GM18507 (cell line): Measurements from ENCODE around the gene MXRA7.
"Not testable (repeated sequence)": the region's sequence is repeated elsewhere in the genome, so short reads cannot be mapped to it uniquely, and the experiment has no call there.

Source experiments
- DNase-seq: peaks from one replicate; pipeline ENCODE4 v3.0.0; 2011; ENCODE audit warnings: low read depth; ENCODE audit not compliant: insufficient read length; ENCODE audit errors: extremely low spot score
- FAIRE-seq: peaks from 2 replicates; lab custom pipeline; 2011; peaks lifted over from hg19 to GRCh38; lab: Jason Lieb, UNC

MXRA7 gene

GRCh38 chr17:76720211-76720610, 9.4 kb upstream of the MXRA7 start:
- DNase-seq (no peak), FAIRE-seq (no peak)

DNA sequence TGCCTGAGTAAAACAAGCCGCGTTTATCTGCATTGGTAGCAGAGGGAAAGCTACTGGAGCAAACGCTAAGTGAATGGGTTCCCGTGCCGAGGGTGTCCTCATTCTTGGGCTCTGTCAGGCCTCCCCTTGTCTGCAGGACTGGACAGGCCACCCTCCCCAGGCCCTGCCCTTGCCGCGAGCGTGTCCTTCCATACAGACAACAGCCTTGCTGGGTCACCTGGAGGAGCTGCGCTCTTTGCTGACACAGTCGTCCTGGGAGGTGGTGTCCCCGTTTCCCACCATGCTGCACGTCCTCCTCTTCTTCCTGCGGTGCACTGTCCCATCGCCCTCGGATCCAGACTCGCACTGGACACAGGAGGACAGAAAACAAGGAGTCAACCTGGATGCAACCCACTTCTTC, 7.8 kb upstream of the MXRA7 start:
- FAIRE-seq, result no peak
- DNase-seq, result no peak

DNA sequence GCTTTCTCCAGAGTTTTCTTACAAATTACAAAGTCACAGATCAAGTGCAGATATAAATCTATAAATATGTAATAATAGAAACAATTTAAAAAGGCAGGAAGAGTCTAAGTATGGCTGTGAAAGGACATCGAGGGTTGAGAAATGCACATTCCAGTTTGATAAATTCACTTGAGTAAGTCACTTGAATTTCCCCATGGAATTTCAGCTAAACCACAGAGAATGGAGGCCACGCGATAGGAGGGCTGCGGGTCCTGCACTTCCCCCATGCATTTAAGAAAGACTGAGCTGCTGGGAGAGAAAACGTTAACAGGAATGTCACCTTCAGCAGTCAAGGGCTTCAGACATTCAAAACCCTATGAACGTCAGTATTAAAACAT, 6.1 kb upstream of the MXRA7 start:
- FAIRE-seq, result no peak
- DNase-seq, result no peak

DNA sequence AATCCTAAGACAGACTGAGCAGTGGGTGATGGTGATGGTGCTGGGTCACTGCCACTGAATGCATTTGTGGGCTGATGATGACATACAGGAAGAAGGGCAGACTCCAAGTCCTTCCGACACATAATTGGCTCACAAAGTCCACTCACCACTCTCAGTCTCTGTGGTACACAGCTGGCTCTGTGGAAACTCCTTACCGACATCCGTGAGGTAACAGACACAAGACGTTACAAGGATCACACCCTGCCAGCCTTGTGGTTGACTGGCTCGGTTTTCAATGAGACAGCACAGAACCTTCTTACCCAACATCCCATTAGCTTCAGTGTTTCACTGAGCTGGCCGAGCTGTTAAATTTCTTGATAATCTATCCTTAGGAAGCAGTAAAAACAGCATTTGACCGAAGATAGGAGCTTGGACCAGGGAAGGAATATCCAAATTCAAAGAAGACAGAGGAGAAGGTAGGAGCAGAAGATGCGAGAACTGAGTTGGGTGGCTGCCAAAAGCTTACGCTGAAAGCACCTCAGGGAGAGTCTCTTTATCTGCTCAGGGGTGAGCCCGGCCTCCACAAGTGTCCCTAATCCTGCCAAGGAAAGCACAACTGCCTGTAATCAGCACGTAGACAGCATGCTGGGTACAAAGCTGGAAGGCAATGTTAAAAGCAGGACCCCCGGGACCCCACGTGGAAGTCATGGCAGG, 5.5 kb upstream of the MXRA7 start:
- FAIRE-seq (no peak), DNase-seq (no peak)

GRCh38 chr17:76715496-76715830, 4.7 kb upstream of the MXRA7 start:
- DNase-seq (no peak), FAIRE-seq (no peak)

GRCh38 chr17:76714822-76715495, 4.2 kb upstream of the MXRA7 start:
- DNase-seq (no peak), FAIRE-seq (peak; percentile 69)

DNA sequence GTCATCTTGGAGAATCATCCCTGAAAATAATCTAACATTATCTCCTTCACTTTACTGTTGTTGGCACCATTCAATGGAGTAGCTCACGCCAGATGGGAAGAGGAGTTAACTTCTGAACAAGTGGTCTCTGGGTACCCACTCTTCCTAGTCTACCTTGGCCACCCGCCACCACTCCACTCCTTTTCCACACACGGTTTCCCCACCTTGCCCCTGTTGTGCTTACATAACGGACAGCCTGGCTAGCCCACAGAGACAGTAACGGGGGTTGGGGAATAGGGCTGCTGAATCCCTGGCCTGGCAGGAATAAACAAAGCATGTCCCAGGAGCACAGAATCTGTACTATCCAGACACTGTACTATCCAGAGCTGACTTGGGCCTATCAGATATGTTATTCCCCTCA, 3.6 kb upstream of the MXRA7 start:
- no peak for FAIRE-seq
- no peak for DNase-seq

- FAIRE-seq, result no peak
- DNase-seq, result no peak
Observed at GRCh38 chr17:76713765-76714164, 3.0 kb upstream of the MXRA7 start.

GRCh38 chr17:76712321-76712720, 1.6 kb upstream of the MXRA7 start:
- FAIRE-seq, DNase-seq: not testable (repeated sequence)

DNA sequence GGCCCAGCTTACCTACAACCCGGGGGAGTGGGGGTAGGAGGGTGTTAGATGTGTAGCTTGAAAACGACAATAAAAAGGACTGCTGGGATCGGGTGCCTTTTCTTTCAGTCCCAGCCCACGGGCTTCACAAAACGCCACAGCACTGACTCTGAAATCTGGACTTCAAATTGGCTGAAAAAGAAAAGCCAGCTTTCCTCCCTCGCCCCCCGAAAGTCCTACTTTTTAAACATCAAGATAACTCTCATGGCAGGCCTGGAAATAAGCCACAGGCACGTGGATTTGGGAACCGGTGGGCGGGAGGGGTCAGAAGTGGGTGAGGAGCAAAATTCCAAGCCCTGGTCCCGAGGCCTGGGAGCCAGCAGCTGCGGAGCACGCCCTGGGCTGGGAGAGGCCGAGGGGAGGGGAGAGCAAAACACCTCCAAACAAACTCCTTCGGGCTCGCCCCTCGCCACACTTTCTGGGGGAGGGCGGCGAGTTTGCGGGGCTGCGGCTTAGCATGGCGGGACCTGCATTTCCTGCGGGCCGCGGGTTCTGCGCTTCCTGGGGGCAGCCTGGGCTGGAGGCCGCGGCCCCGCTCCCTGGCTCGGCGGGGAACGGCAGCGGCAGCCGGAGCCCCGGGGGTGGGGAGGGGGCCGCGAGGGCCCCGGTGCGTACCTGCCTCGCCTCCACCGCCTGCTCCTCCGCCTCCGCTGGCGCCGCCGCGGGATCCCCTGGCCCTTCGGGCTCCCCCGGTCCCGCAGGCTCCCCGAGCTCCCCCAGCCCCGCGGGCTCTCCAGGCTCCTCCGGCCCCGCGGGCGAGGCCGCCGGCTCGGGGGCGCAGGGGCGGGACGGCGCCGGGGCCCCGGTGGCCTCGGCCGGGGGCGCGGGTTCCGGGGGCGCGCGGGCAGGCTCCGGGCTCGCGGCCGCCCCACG, 558 bp downstream of the MXRA7 start:
- DNase-seq, FAIRE-seq: not testable (repeated sequence)

DNA sequence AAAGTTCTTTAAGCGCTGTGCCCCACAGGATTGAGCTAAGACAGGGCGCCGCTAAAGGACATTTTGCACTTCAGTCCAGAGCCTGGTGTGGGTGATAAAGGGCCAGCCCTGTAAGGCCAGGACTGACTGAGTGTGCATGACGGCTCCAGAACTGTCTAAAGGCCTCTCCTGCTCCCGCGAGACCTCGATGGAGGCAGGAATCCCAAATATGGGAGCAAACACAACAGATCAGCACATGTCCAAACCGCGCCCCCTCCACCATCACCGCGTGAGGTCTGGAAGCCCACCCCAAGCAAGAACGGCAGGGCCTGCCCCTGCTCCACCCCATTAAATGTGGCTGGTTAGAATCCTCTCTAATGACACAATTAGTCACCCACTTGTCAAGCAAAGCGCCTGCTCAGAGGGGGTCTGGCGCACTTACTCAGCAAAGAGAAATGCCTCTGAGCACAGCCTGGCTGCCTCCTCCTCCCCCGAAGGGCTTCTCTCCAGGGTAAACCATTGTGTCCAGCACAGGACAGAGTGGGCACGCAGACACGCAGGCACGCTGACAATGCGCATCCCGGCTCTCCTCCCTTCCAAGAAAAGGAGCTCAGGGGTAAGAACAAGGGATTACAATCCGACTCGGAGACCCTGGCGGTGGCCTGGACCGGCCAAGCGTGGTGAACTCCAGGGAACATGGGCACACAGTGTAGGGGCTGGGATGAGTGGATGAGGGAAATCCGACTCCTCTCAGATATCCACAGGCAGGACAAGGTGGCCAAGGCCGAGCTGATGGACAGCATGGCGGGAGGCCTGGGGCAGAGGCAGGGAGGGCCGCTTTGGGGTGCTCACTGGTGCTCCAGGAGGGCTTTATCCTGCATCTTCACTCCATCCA, 1.5 kb downstream of the MXRA7 start:
- no peak for FAIRE-seq

DNA sequence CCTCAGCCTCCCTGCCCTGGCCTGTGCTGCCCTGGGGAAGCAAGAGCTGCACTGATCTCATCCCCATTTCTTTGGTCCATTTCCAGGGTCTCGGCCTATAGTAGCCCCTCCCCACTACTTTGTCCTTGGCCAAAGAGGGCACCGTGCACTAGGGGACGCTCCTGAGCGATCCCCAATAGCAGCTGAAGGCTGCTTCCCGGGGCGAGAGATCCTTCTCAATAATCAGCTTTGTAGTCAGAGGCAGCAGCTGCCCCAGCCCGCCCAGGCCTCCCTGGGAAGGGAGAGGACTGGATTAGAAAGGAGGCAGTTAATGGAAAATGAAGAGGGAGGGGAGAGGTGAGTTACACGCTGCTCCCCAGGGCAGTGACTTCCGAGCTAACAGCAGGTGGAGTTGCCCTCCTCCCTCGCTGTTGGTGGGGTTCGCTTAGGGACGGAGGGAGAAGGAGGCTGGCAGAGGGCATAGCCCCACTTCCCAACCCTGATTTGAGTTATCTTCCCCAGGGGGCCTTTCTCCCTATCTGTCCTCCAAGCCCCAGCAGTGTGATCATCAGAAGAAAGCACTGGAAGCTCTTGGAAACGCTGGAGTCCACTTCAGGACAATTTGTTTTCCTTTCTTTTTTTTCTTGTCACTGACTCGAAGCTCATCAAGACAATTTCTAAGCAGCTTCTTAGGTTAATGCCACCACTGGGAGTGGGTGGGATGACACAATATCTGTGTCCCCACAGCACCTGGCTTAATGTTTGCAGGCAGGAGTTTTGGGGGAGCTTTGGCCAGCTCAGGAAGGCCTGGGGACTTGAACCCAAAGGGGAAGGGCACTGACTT, 2.6 kb downstream of the MXRA7 start:
- FAIRE-seq, result no peak

More for the DNA sequence above, 1.5 kb downstream of the MXRA7 start:
- no peak for DNase-seq

DNA sequence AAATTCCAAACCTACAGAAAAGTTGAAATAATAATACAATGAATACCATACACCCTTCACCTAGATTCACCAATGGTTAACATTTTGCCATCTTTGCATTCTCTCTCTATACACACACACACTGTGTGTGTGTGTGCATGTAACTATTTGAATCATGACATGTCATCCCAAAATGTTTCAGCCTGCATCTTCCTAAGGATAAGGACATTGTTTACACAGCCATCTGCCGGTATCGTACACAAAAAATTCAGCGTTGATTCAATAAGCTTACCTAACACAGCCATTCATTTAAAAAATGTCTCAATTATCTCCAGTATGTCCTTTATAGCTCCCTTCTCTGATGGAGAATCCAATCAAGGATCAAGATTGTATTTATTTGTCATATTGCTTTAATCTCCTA, 3.9 kb downstream of the MXRA7 start:
- DNase-seq (no peak), FAIRE-seq (no peak)

More for the DNA sequence above, 2.6 kb downstream of the MXRA7 start:
- DNase-seq, result no peak

DNA sequence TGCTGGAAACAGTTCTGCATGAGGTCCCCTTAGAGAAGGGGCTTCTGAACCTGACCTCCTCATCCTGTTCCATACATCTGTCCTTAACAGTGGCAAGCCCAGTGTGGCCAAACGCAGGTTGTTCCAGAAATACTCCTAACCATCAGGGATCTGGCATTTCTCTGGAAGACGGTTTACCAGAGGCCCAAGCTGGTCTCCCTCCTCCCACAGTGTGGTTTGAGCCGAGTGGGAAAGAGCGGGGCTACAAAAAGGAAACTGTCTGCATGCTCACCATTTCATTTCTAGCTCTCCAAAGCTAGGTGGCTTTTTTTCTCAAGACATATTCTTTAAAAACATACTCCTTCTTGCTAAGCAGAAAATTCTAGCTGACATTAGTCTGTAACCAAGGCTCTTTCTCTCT, 6.0 kb downstream of the MXRA7 start:
- DNase-seq, result no peak
- no peak for FAIRE-seq

DNA sequence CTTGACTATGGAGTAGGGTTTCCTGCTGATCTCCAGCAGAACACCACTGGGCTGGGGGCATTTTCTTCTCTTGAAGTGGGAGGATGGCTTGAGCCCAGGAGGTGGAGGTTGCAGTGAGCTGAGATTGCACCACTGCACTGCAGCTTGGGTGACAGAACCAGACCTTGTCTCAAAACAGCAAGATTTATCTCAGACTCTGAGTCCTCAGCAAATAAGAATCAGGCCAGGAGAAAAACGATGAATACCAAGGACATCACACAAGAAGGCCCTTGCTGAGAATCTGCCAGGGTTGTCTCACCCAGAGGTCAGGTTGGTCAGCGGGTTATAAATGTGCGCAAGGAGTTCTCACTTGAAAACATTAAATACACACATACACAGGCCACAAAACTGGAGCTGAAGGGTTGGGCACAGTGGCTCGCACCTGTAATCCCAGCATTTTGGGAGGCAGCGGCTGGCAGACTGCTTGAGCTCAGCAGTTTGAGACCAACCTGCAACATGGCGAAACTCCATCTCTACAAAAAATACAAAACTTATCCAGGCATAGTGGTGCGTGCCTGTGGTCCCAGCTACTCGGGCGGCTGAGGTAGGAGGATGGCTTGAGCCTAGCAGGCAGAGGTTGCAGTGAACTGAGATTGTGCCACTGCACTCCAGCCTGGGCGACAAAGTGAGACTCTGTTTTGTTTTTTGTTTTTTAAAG, 7.7 kb downstream of the MXRA7 start:
- FAIRE-seq, result no peak
- DNase-seq, result no peak

- no peak for DNase-seq
- FAIRE-seq, result no peak
Observed at GRCh38 chr17:76702076-76702475, 8.7 kb downstream of the MXRA7 start.

- DNase-seq (no peak), FAIRE-seq (no peak)
Observed at GRCh38 chr17:76701471-76701967, 9.2 kb downstream of the MXRA7 start.
